GM23338 (cell line): Measurements from ENCODE around the gene GLRX2.

Experiments
- EZH2 ChIP-seq: fragments of 200-600 bp; sonication (generic); IDR thresholded peaks from one replicate; pipeline ENCODE4 v1.8.0; 2017; ENCODE audit warnings: antibody characterized with exemption, mild to moderate bottlenecking, low read depth; ENCODE audit not compliant: unreplicated experiment
- JUNB ChIP-seq: IDR thresholded peaks from one replicate; pipeline ENCODE4 v1.6.1; 2016; ENCODE audit warnings: antibody characterized with exemption; ENCODE audit not compliant: unreplicated experiment
- TF ChIP-seq, protein P1 (sequence below): IDR thresholded peaks from one replicate; pipeline ENCODE4 v1.6.1; 2018; ENCODE audit warnings: antibody characterized with exemption; ENCODE audit not compliant: unreplicated experiment
- TF ChIP-seq, protein P2 (sequence below), 2 experiments: fragments of 200-600 bp in 1 of 2; sonication (generic) in 1 of 2; conservative IDR thresholded peaks; 2 replicates each; pipeline versions ENCODE4 v1.5.1 to v1.6.1; 2016 to 2017; ENCODE audit warnings: antibody characterized with exemption in 2 of 2, low read depth in 2 of 2, mild to moderate bottlenecking in 2 of 2, moderate library complexity in 1 of 2

DNA sequence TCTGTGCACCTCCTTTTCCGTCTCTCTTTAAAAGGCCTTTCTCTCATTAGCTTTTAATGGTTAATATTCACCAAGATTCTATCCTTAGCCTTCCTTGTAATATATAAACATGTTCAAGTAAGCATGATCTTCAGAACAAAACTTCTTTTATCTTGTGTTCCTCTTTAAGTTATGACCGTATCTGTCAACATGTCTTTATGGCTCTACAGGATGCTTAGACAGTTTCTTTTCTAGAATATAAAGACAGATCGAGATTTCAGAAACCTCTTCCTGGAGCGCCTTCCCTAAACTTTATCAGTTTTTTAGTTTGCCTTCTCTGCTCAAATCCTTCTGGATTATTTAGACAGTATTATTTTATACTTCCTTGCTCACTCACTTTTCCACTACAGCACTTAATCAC lies 38.6 kb downstream of the GLRX2 start:
- TF ChIP-seq JUNB (no peak), EZH2 (no peak)
- TF ChIP-seq, protein P1, sequence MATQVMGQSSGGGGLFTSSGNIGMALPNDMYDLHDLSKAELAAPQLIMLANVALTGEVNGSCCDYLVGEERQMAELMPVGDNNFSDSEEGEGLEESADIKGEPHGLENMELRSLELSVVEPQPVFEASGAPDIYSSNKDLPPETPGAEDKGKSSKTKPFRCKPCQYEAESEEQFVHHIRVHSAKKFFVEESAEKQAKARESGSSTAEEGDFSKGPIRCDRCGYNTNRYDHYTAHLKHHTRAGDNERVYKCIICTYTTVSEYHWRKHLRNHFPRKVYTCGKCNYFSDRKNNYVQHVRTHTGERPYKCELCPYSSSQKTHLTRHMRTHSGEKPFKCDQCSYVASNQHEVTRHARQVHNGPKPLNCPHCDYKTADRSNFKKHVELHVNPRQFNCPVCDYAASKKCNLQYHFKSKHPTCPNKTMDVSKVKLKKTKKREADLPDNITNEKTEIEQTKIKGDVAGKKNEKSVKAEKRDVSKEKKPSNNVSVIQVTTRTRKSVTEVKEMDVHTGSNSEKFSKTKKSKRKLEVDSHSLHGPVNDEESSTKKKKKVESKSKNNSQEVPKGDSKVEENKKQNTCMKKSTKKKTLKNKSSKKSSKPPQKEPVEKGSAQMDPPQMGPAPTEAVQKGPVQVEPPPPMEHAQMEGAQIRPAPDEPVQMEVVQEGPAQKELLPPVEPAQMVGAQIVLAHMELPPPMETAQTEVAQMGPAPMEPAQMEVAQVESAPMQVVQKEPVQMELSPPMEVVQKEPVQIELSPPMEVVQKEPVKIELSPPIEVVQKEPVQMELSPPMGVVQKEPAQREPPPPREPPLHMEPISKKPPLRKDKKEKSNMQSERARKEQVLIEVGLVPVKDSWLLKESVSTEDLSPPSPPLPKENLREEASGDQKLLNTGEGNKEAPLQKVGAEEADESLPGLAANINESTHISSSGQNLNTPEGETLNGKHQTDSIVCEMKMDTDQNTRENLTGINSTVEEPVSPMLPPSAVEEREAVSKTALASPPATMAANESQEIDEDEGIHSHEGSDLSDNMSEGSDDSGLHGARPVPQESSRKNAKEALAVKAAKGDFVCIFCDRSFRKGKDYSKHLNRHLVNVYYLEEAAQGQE = no peak
- TF ChIP-seq, protein P2, sequence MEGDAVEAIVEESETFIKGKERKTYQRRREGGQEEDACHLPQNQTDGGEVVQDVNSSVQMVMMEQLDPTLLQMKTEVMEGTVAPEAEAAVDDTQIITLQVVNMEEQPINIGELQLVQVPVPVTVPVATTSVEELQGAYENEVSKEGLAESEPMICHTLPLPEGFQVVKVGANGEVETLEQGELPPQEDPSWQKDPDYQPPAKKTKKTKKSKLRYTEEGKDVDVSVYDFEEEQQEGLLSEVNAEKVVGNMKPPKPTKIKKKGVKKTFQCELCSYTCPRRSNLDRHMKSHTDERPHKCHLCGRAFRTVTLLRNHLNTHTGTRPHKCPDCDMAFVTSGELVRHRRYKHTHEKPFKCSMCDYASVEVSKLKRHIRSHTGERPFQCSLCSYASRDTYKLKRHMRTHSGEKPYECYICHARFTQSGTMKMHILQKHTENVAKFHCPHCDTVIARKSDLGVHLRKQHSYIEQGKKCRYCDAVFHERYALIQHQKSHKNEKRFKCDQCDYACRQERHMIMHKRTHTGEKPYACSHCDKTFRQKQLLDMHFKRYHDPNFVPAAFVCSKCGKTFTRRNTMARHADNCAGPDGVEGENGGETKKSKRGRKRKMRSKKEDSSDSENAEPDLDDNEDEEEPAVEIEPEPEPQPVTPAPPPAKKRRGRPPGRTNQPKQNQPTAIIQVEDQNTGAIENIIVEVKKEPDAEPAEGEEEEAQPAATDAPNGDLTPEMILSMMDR (conservative IDR thresholded peaks at IDR 0.05; ENCODE audit: low read depth in 2 of 2) = no peak
